Common myeloid progenitor, CD34-positive (primary cell): Measurements from ENCODE around the gene COL19A1. TPM values are rescaled to one million over a fixed set of nuclear protein-coding genes. Genes with fewer than 3 reads are reported as not detected.

Experiments
- CTCF ChIA-PET: fragments of 350-600 bp; sonication (Branson Sonifier 250); formaldehyde crosslinking; loops from one replicate; lab custom pipeline; 2021; ENCODE audit warnings: antibody characterized with exemption; lab: Charles Lee
- POLR2A ChIA-PET: fragments of 350-600 bp; sonication (Branson Sonifier 250); formaldehyde crosslinking; loops from one replicate; lab custom pipeline; 2021; ENCODE audit warnings: antibody characterized with exemption; lab: Charles Lee
- DNase-seq, 3 donors: peaks; one replicate each; pipeline versions ENCODE4 v3.0.0 to v3.0.0-alpha.2; 2013
- H3K27ac ChIP-seq, 2 experiments: 1 replicate in 1 of 2; 2 replicates in 1 of 2; pipeline ENCODE4 v1.7.0; 2013; ENCODE audit warnings: inconsistent platforms in 2 of 2, low read length in 2 of 2, mild to moderate bottlenecking in 2 of 2, low read depth in 1 of 2, moderate library complexity in 1 of 2; ENCODE audit not compliant: severe bottlenecking in 2 of 2, insufficient read depth in 1 of 2, poor library complexity in 1 of 2
- H3K27me3 ChIP-seq, 5 experiments: replicated peaks in 2 of 5; 1 replicate in 3 of 5; 2 replicates in 2 of 5; pipeline versions ENCODE4 v1.6.1 to v1.7.0; 2013; ENCODE audit warnings: low read length in 4 of 5, mild to moderate bottlenecking in 2 of 5, moderate library complexity in 2 of 5, inconsistent platforms in 1 of 5; ENCODE audit not compliant: insufficient read depth in 5 of 5, control insufficient read depth in 4 of 5
- H3K36me3 ChIP-seq, 4 experiments: 1 replicate in 2 of 4; 2 replicates in 2 of 4; pipeline versions ENCODE4 v1.6.1 to v1.7.0; 2013; ENCODE audit warnings: low read length in 3 of 4, control low read depth in 1 of 4, mild to moderate bottlenecking in 1 of 4; ENCODE audit not compliant: control insufficient read depth in 4 of 4, insufficient read depth in 4 of 4
- H3K4me1 ChIP-seq, 4 experiments: 1 replicate in 3 of 4; 2 replicates in 1 of 4; pipeline versions ENCODE4 v1.6.1 to v1.7.1; 2013; ENCODE audit warnings: low read length in 3 of 4, mild to moderate bottlenecking in 3 of 4, control low read depth in 1 of 4, inconsistent platforms in 1 of 4, moderate library complexity in 1 of 4; ENCODE audit not compliant: control insufficient read depth in 4 of 4, insufficient read depth in 4 of 4; ENCODE audit errors: control extremely low read depth in 1 of 4
- H3K4me3 ChIP-seq, 7 experiments: 1 replicate in 4 of 7; 2 replicates in 3 of 7; pipeline versions ENCODE4 v1.5.1 to v1.7.0; 2013; ENCODE audit warnings: mild to moderate bottlenecking in 7 of 7, low read length in 6 of 7, moderate library complexity in 6 of 7, inconsistent platforms in 2 of 7, low read depth in 2 of 7, control low read depth in 1 of 7; ENCODE audit not compliant: insufficient read depth in 4 of 7, control insufficient read depth in 1 of 7; ENCODE audit errors: extremely low read depth in 1 of 7
- H3K9me3 ChIP-seq, 5 experiments: 1 replicate in 4 of 5; 2 replicates in 1 of 5; pipeline versions ENCODE4 v1.6.1 to v1.7.1; 2013; ENCODE audit warnings: low read length in 4 of 5, mild to moderate bottlenecking in 2 of 5, inconsistent platforms in 1 of 5, low read depth in 1 of 5, moderate library complexity in 1 of 5; ENCODE audit not compliant: control insufficient read depth in 4 of 5, insufficient read depth in 2 of 5; ENCODE audit errors: control extremely low read depth in 1 of 5
- WGBS: methylation state at CpG from one replicate; pipeline ENCODE4 v1.1.5; 2013; ENCODE audit not compliant: insufficient coverage; 5-methylcytosine and 5-hydroxymethylcytosine counted together
- polyA plus RNA-seq: library from polyadenylated mRNA; unstranded; fragments of 120-200 nt; gene quantifications from one replicate; pipeline ENCODE4 v1.2.1, GENCODE V29; 2013

Gene COL19A1
- polyA plus RNA-seq, result 0.22 TPM

- Histone ChIP-seq H3K27me3 (peaks cover 15 to 50% (median 28%) of the 10 kb centered on the region in 5 experiments), H3K9me3 (no peaks in the 10 kb centered on the region), H3K4me1 (peaks cover 4 to 17% (median 14%) of the 10 kb centered on the region in 4 experiments), H3K4me3 (peak within 1 kb of the TSS; percentile 23 to 74 (median 61)), H3K27ac (no peak within 1 kb of the TSS), H3K36me3 (no peaks in the 10 kb centered on the region)
- POLR2A ChIA-PET, result no interaction called here
- CTCF ChIA-PET, result interaction anchor here (0.9 to 1.6 kb wide), 2 partner anchors 15 to 29 kb away, joined by 3 read pairs; no protein-coding TSS in a partner anchor
- WGBS, result 4% methylated on average over 14 of the region's 19 CpGs
- DNase-seq, result peak in 2 of 3 donors; percentile 35 to 53
Measured at GRCh38 chr6:69866351-69866769, at the start of gene COL19A1. TSS of gene COL19A1 (plus strand) at chr6:69866556. CDS start at chr6:69879568, 13,012 bp downstream.

DNA sequence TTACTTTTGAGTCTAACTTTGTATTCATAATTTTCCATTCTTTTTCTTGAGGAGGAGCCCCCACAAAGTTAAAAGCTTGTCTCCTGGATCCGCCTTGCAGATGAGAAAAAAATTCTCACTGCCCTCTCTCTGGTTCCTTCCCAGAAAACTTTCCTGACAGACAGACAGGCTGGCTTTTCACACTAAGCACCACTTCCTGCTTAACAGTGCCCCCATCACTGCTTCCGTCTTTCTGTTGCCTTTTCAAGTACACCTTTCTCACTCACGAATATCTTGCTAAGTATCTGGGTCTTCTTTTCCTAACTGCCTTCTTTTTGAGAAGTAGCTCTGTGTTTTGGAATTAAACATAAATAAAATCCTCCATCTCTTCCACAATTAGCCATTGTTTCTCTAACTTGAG is 49.8 kb upstream of the COL19A1 start:
- ChIA-PET CTCF (interaction anchor here (1.5 to 2.4 kb wide), 2 partner anchors 20 to 57 kb away, joined by 3 to 7 read pairs; partner anchors contain the start of gene LMBRD1), POLR2A (no interaction called here)
- H3K4me1 ChIP-seq, result peaks cover 7 to 17% (median 11%) of the 10 kb centered on the region in 4 experiments
- H3K9me3 ChIP-seq, result no peaks in the 10 kb centered on the region
- peak in 2 of 3 donors; percentile 22 to 34 for DNase-seq
- WGBS, result 57% methylated on average over 1 of the region's 3 CpGs
- H3K27ac ChIP-seq, result no peak overlapping the region
- no peaks in the 10 kb centered on the region for H3K36me3 ChIP-seq
- no peaks in the 10 kb centered on the region for H3K27me3 ChIP-seq
- no peak overlapping the region for H3K4me3 ChIP-seq

- Histone ChIP-seq H3K27ac (no peak overlapping the region), H3K9me3 (no peaks in the 10 kb centered on the region), H3K4me1 (peaks cover 7 to 17% (median 10%) of the 10 kb centered on the region in 4 experiments), H3K4me3 (no peak overlapping the region), H3K36me3 (no peaks in the 10 kb centered on the region), H3K27me3 (no peaks in the 10 kb centered on the region)
- no peak for DNase-seq
- ChIA-PET POLR2A (no interaction called here), CTCF (interaction anchor here (2.4 kb wide), 1 partner anchor 20 kb away, joined by 7 read pairs; the partner anchor contains the start of gene LMBRD1)
Measured at GRCh38 chr6:69817358-69817757, 49.0 kb upstream of the COL19A1 start.

DNA sequence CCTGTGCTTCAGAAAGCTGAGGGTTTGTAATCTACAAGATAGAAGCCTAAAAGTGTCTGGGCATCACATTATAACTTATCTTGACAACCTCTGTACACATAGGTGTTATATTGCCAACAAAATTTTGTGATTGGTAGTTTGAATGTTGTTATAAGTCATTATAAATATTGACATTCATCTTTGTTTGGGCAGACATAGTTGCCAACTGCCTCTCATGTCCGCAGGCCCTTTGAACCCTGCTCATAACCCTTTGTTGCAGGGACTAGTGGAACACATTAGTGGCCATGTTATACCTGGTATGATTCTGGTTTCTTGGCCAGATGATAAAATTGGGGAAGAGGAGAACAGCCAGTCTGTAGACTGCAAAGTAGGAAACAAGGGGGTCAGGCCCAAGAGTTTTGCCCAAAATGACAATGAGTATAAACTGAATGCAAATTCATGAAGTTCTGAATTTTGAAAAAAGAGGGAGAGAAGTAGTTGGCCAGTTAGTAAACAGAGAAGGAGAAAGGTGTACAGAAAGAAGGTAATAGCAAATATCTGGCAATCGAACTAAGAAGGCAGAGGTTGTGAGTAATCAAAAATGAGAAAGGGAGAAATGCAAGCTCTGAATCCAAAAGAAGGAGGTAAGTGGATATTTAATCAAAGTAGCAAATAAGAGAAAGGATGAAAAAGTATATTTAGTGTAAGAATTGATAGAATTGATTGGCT is 48.0 kb upstream of the COL19A1 start:
- POLR2A ChIA-PET, result no interaction called here
- CTCF ChIA-PET, result interaction anchor here (1.3 kb wide), 1 partner anchor 21 kb away, joined by 4 read pairs; the partner anchor contains the start of gene LMBRD1
- Histone ChIP-seq H3K4me1 (peaks cover under 1 to 10% (median 7%) of the 10 kb centered on the region in 4 experiments), H3K4me3 (no peak overlapping the region), H3K27ac (no peak overlapping the region), H3K9me3 (no peaks in the 10 kb centered on the region), H3K27me3 (no peaks in the 10 kb centered on the region), H3K36me3 (no peaks in the 10 kb centered on the region)
- DNase-seq, result no peak
- WGBS, result 100% methylated on average over 2 of the region's 2 CpGs

- Histone ChIP-seq H3K4me1 (peaks cover 0 to 4% (median under 1%) of the 10 kb centered on the region in 4 experiments), H3K27me3 (no peaks in the 10 kb centered on the region), H3K36me3 (no peaks in the 10 kb centered on the region), H3K27ac (no peak overlapping the region), H3K9me3 (no peaks in the 10 kb centered on the region), H3K4me3 (no peak overlapping the region)
- no CpG with 5 or more reads among the region's 4 CpGs for WGBS
- ChIA-PET CTCF (interaction anchor here (1.3 kb wide), 1 partner anchor 22 kb away, joined by 4 read pairs; the partner anchor contains the start of gene LMBRD1), POLR2A (no interaction called here)
- no peak for DNase-seq
Measured at GRCh38 chr6:69819138-69819537, 47.2 kb upstream of the COL19A1 start.

DNA sequence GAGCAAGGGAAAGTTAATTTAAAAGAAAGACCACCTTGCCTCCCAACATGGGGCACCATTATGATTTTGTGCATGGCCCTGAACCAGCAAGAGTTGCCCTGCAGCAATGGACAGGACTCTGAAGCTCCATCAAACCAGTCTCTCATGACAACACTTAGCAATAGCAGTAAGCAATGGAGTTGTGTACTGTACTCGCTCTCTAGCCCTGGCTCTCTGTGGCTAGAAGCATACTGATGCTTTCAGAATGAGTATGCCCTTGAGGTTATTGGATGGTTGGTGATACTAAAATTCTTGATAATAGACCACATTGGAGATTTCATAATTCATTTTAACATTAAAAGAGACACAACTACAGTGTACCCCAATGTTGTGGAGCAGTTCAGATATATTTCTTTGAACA is 46.3 kb upstream of the COL19A1 start:
- Histone ChIP-seq H3K36me3 (no peaks in the 10 kb centered on the region), H3K9me3 (no peaks in the 10 kb centered on the region), H3K27me3 (no peaks in the 10 kb centered on the region), H3K4me3 (no peak overlapping the region), H3K27ac (no peak overlapping the region), H3K4me1 (peaks cover 0 to 4% (median 0%) of the 10 kb centered on the region in 4 experiments)
- POLR2A ChIA-PET, result no interaction called here
- no CpG with 5 or more reads among the region's 1 CpG for WGBS
- no peak for DNase-seq
- CTCF ChIA-PET, result interaction anchor here (1.3 kb wide), 1 partner anchor 23 kb away, joined by 4 read pairs; the partner anchor contains the start of gene LMBRD1

DNA sequence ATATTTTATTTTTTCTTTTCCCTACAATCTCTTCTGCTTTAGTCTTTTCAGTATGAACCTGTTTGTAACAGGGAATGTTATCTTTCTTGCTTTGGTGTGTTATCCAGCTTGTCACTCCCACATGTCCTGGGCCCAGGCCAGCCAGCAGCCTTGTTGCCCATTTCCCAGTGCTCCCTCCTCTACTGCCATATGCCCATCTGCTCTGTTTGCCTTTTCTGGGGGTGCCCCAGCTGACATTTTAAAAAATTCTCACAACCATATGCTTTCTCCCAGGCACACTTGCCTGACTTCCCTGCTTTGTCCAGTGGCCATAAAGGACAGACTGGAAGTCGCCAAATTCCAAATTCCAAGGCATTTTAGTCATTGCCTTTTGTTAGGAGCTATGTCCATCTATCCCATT is 45.9 kb upstream of the COL19A1 start:
- Histone ChIP-seq H3K27me3 (no peaks in the 10 kb centered on the region), H3K4me3 (no peak overlapping the region), H3K27ac (no peak overlapping the region), H3K4me1 (peaks cover 0 to 4% (median 0%) of the 10 kb centered on the region in 4 experiments), H3K36me3 (no peaks in the 10 kb centered on the region), H3K9me3 (no peaks in the 10 kb centered on the region)
- WGBS, result 86% methylated on average over 1 of the region's 1 CpG
- ChIA-PET POLR2A (no interaction called here), CTCF (no interaction called here)
- DNase-seq, result no peak
